Stimulated activated CD8-positive, alpha-beta memory T cell treated with anti-CD3 and anti-CD28 coated beads, Interleukin-12 subunit alpha, Interleukin-12 subunit beta, amount 100 ng/mL, for 4 hours (primary cell): ENCODE measurements around the gene RLN3.
A peak's percentile ranks its signal among the peaks of the same experiment; 100 is the strongest.

Experiments used
- DNase-seq: peaks from one replicate; pipeline ENCODE4 v3.0.0-alpha.2; 2020; ENCODE audit warnings: low read depth

Gene RLN3, protein sequence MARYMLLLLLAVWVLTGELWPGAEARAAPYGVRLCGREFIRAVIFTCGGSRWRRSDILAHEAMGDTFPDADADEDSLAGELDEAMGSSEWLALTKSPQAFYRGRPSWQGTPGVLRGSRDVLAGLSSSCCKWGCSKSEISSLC

DNA sequence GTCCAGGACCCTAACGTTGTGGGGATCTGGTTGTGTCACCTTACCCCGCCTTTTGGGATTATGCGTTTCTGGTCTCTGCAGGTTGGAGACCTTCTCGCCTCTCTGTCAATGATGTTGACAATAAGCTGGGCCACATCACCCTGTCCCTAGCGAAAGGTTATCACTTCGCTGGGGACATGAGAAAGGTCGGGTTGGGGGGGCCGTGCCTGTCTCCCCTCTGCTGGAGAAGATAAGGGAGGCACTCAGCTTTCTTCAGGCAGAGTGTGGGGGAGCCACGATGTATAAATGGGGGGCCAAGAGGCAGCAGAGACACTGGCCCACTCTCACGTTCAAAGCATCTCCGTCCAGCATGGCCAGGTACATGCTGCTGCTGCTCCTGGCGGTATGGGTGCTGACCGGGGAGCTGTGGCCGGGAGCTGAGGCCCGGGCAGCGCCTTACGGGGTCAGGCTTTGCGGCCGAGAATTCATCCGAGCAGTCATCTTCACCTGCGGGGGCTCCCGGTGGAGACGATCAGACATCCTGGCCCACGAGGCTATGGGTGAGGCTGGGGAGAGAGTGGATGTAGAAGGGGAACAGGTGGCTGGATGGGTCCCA, at the start of gene RLN3:
Gene RLN3, plus strand, starts transcription at position 293 of the 595 bp plus-strand sequence. Its CDS starts 57 bp downstream, at position 350.
- no peak for DNase-seq

DNA sequence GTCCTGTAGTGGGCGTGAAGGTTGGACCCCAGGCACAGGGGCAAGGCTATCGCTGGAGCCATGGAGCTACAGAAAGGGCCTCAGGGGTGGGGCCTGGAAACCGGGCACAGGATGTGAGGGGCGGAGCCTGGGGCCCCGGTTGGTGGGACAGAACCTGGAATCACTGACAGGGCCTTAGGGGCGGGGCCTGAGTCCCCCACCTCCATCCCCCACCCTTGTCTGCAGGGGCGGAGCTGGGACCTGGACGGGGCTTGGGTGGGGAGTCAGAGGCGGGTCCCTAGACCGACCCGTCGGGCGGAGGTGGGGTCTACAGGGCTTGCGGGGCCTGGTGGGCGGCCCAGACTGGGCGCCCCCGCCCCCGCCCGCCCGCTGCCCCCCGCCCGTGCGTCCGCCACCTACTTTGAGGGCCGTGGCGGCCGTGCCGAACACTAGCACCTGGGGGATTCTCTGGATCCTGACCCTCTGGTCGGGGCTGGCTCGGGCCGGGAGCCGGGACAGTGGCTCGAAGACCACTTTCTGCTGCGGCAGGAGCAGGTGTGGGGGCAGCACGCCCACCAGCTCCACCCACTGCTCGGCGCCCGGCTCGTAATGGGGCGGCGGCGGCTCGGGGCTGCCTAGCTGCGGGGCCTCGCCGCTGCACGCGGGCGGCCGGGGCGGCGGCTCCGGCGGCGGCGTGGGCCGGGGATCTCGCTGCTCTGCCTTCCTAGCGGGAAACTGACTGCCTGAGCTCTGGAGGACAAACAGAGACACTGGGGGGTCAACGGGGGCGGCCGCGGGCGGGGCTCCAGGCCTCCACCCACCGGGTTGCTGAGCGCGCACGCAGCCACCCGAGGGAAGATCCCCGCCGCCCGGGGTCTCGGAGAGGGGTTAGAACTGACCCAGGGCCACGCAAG, 49.4 kb upstream of the RLN3 start:
- no peak for DNase-seq

DNA sequence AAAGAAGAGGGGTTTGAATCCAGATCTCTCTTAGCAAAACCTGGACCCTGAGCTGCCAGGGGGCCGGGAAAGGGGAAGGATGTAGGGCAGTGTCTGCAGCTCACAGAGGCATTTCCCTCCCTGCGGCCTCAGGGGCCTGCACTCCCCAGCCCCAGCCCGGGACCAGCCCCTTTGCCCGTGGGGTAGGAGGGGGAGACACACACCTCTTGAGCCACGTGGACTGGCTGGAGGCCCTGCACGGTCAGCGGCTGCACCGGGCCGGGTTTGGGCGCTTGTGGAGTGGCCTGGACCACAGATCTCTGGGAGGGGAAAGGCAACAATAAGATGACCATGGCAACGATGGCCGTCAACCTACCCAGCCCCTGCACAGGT, 48.7 kb upstream of the RLN3 start:
- no peak for DNase-seq

DNA sequence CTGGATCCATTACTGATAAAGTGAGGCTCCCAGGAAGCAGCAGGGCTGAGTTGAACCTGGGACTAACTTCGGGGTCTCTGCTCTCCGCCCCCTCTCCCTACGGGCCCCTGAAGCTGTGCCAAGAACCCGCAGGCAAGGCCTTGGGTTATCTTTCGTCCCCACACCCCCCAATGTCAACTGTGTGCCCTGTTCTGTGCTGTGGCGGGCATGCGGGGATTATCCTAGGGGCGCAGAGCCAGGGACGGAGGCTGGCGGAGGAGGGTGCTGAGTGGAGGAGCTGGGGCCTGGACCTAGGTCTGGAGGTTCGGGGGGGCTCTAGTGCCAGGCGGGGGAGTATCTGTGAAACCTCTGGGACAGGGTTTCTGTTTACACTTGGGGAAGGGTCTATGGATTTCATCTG, 48.3 kb upstream of the RLN3 start:
- DNase-seq = no peak

DNA sequence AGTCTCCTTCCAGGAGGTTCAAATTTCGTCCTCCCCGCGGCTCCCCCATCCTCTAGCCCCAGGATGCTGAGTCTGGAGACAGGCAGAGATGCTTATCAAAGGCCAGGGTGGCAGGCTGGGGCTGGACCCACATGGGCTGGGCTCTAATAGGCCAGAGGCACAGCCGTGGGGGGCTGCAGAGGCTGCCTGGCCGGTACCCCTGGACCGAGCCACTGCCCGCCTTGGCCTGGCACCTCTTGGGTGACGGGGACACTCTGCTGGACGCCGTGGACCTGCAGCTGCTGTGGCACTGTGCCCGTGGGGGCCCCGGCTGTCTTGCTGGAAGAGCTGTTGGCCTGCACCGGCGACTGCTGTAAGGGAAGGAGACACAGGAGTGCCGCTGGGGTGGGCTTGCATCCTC, 47.6 kb upstream of the RLN3 start:
- no peak for DNase-seq

DNA sequence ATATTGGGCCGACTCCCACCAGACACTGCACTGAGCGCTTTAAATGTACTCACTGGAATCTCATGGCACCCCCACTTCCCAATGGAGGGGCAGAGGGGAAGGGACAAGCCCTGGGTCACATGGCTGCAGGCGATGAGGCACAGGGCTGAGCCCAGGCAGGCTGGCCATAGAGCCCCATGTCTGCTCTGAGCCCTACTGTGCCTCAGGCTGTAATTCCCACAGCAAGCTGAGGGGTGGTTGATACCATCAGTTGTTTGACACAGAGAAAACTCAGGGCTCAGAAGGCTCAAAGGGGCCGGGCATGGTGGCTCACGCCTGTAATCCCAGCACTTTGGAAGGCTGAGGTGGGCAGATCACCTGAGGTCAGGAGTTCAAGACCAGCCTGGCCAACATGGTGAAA, 46.9 kb upstream of the RLN3 start:
- no peak for DNase-seq

DNA sequence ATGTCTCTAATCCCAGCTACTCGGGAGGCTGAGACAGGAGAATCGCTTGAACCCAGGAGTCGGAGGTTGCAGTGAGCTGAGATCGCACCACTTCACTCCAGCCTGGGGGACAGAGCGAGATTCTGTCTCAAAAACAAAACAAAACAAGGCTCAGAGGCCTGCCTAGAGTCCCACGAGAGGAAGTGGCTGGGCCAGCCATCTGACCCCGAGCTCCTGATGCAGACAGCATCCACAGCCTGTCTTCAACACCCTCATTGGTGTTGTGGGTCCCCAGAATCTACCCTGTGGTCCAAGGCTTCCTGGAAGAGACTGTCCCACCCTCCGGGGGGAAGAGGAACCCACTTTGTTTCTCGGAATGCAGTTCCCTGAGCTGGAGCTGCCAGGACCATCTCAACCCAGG, 46.5 kb upstream of the RLN3 start:
- no peak for DNase-seq

DNA sequence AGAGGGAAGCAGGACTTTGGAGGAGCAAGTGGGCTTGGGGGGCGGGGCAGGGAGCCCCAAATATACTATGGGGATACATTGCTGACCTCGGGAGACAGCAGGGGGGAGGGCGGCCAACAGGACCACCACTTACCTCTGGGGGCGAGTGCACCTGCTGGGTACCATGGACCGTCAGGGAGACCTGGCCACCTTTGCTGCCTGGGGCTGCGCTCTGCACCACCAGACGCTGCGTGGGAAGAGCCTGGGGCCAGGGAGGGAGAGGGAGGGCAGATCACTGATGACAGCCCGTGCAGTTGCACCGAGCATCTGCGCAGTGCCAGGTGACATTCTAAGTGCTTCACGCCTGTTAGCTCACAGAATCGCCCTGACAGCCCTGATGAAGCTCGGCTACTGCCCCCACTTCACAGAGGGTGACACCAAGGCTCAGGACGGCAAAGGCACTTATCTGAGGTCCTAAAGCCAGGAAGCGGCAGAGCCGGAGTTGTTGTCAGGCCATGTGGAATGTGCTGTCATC, 45.9 kb upstream of the RLN3 start:
- no peak for DNase-seq

DNA sequence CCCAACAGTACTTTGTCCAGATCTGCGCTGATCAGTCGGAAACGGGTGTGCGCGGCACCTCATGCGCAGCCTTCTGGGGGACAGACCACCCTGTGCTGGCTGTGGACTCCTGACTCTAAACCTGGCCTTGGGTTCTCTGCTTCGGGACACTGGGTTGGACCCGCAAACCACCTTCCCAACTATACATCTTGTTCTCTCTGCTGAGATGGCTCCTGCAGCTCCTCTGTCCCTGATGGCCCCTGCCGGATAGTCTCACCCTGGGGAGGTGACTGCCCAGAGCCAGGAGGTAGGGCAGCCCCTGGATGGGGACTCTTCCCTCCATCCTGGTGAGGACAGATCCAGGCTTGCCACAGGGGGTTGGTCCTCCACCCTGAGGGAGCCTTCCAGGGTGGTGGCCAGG, 45.2 kb upstream of the RLN3 start:
- DNase-seq = no peak

DNA sequence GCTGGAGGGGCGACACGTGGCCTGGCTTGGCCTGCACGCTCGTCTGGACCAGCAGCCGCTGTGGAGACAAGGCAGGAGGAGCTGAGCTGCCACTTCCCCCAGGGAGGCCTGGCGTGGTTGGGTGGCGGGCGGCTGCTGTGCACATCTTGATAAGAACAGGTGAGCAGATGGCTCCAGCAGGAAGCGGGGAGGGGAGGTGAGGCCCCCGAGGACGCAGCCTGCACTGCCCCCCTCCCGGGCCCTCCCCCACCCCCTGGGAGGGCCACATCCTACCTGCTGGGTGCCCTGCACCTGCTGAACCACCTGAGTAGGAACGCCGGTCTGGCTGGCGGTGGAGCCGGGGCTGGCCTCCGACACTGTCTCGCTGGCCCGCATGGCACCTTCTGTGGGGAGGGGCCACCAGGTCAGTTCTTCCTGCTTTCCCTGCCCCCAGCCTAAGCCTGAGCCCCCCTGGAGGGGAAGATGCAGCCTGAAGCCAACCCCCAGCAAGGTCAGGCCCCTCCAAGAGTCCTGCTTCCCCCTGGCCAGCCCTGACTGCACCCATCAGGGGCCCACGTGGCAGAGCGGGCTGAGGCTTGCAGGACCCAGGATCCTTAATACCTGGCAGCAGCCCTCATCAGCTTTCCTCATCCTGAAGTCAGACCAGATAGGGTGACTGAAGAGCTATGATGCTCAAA, 44.6 kb upstream of the RLN3 start:
- no peak for DNase-seq

DNA sequence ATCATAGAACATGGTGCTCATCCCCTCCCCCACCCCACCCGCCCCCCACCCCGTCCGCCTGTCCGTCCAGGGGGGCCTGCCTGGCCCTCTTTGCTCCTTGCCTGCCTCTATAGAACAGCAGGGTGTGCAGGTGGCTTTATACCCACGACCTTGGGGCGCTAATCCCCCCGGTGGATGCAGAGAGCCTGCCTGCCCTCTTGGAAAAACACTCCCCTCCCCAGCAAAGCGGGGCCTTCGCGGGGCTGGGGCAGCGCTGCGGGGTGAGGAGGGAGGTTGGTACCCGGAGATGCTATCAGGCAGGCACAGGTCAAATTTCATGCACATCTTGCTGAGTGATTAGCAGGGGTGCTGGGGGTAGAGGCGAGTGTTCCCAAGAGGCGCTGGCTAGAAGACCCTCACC, 43.8 kb upstream of the RLN3 start:
- no peak for DNase-seq

DNA sequence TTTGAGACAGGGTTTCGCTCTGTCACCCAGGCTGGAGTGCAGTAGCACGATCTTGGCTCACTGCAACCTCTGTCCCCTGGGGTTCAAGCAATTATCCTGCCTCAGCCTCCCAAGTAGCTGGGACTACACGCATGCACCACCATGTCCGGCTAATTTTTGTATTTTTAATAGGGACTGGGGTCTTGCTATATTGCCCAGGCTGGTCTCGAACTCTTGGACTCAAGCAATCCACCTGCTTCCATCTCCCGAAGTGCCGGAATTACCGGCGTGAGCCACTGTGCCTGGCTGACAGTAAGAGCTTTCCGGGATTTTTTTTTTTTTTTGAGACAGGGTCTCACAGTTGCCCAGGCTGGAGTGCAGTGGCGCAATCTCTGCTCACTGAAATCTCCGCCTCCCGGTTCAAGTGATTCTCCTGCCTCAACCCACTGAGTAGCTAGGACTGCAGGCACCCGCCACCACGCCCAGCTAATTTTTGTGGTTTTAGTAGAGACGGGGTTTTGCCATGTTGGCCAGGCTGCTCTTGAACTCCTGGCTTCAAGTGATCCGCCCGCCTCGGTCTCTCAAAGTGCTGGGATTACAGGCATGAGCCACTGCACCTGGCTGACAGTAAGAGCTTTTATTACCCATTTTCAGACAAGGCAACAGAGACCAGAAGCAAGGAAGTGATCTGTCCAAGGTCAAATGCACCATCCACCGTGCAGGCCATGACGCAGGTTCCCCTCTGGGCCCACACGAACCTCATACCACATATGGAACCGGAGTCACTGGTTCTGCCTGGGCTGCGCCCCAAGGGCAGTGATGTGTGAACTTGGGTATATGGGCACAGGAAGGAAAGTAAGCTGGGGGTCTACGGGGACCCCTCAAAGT, 42.8 kb upstream of the RLN3 start:
- no peak for DNase-seq

DNA sequence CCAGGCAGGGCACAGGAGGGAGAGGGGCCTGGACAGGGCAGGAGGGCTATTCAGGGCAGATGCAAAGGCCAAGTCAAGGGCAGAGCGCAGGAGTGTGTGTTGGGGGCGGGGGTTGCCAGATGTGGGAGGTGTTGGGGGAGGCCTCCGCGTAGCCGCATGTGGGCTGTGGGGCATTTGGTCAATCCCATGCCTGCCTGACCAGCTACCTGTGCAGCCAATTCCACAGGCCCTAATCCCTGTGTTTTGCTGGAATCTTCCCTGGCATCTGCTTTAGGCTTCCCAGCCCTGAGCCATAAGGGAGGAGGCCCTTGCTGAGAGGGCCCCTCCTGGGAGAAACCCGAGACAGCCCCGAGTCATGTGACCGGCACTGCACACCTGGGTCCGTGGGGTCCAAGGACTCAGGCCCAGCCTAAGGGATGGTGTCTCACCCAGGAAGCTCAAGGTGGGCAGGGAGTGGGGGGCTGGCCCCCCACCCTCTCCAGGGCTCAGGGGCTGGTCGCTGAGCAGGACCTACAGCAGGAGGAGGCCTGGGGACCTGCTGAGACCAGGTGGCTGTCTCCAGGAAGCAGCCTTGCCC, 42.1 kb upstream of the RLN3 start:
- no peak for DNase-seq

DNA sequence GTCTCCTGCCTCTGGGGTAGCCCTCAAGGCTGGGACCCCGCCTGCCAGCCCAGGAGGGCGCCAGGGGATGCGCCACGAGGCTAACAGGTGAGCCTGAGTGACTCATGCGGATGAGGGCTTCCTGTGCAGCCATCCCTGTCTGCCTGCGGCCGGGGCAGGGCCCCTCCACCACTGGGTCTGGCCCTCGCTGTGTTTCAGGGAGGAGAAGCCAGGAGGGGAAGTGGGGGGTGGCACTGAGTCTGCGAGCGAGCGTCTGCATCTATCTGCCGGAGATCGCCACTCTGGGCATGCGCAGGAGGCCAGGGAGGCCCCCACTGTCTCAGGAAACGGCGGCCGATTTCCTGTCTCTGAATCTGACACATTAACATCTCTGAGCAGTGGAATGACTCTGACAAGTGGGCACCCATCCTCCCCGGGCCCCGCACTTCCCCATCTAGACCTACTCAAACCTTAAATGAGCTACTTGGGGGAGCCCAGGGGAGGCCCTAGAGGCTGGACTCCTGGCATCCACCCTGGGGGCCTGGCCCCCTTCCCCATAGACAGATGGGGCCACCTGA, 41.5 kb upstream of the RLN3 start:
- peak; percentile 97 for DNase-seq

DNA sequence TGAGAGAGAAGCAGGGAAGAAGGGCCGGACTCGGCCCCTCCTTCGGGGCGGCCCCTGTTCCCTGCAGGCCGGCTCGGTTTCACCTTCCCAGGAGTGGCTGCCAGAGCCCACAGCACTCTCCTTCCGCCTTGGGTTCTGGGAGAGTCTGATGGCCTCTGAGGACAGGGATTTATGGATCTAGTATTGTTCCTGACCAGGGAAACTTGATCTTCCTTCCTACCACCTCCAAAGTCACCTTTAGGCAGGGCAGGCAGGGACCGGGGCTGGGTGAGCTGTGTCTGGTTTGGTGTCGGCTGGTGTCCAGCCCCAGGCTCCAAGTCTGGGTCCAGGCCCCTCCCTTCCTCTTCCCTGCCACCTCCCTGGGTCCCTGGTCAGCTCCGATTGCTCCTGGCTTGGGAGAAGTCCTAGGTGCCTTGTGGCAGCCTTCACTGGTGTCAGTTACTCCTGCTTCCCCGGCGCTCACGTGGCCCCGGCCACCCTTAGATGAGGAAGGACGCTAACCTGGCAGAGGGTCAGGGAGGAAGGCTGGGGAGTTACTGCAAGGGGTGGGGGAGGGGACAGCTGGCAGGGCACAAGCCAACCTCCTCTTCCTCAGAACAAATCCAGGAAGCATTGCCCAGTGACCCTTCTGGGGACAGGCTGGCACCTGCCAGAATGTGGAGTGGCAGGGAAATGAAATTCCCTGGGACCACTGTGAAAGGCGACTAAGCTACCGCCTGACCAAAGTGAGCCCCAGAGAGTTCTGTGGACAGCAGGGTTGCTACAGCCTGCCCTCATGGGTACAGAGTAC, 40.7 kb upstream of the RLN3 start:
- no peak for DNase-seq

DNA sequence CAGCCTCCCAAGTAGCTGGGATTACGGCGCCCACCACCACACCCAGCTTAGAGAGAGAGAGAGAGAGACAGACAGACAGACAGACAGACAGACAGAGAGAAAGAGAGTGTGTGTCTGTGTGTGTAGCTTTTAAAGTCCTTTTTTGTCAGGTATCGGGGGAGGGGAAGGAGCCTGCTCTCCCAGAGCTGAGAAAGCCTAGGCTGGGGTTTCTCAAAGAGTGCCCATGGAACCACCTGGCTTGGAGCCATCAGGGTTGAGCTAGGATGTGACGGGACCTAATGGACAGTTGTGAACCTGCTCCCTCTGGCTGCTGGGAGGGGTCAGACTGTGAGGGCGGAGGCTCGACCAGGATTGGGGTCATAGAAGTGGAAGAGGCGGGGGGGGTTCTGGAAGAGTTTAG, 38.5 kb upstream of the RLN3 start:
- DNase-seq = no peak

DNA sequence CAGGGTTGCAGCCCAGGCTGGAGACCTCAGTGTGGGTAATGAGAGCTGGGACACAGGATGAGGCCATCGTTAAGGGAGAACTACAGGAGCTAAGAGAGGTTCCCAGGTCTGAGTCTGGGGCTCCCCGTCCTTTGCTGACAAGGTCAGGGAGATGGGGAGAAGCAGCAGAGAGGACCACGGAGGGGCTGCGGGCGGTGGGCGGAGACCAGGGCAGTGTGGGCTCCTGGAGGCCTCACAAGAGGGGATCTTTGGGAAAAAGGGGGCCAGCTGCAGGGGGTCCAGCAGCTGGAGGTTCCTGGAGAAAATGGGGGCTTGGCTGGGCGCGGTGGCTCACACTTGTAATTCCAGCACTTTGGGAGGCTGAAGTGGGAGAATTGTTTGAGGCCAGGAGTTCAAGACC, 37.9 kb upstream of the RLN3 start:
- DNase-seq = no peak

DNA sequence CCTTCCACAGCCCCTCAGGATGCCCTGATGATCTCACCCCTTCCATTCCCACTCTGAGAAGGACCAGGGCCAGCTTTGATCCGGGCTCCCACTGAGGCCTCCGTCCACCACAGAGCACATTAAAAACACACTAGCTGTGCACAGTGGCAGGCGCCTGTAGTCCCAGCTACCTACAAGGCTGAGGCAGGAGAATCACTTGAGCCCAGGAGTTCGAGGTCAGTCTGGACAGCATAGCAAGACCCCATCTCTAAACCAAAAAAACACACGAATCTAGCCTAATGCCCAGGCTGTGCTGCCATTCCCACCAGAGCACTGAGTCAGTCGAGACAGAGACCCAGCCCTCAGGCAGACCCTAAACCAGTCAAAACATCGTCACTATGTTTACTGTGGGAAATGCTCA, 35.9 kb upstream of the RLN3 start:
- DNase-seq = no peak

DNA sequence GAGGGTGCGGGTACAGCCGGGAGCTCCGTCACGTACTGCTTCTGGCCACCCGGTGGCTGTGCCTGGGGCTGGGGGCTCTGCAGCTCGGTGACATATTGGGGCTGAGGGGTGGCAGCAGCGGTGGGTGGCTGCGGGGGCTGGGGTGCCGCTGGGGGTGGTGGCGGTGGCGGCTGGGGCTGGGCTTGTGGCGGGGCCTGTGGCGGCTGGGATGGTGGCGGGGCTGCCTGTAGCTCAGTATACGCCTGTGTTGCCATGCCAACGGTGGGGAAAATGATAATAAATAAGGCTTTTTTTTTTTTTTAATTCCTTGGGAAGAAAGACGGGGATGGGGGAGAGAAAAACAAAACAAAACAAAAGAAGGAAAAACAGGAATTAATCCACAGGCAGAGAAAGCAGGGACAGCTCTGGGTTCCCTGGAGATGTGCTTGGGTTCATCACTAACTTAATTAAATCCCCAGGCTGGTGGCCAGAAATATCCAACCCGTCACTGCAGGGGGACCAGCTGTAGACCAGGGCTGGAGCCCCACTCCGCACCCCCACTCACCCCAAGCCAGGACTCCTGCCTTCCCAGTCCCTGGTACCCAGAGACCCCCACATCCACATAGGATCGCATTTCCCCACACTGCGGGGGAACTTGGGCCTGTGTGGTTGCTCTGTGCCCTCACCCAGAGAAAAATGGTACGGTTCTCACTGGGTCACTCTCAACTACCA, 34.2 kb upstream of the RLN3 start:
- DNase-seq = no peak
